HUES6 (cell line): ENCODE data around the gene ASH1L.
"Not testable (repeated sequence)": the region's sequence is repeated elsewhere in the genome, so short reads cannot be mapped to it uniquely, and the experiment has no call there.

Experiments used
- H3K27ac ChIP-seq: 2 replicates; pipeline ENCODE4 v1.7.0; 2013; ENCODE audit warnings: low read depth, mild to moderate bottlenecking, low read length, inconsistent platforms
- H3K27me3 ChIP-seq: 2 replicates; pipeline ENCODE4 v1.6.1; 2013; ENCODE audit warnings: low read length; ENCODE audit not compliant: control insufficient read depth, insufficient read depth
- H3K36me3 ChIP-seq: 2 replicates; pipeline ENCODE4 v1.6.1; 2013; ENCODE audit warnings: low read length; ENCODE audit not compliant: control insufficient read depth, insufficient read depth
- H3K4me1 ChIP-seq: 2 replicates; pipeline ENCODE4 v1.6.1; 2013; ENCODE audit warnings: low read length; ENCODE audit not compliant: control insufficient read depth, insufficient read depth
- H3K4me3 ChIP-seq: 2 replicates; pipeline ENCODE4 v1.5.1; 2013; ENCODE audit warnings: low read depth, low read length
- H3K9ac ChIP-seq: one replicate; pipeline ENCODE4 v1.6.1; 2013; ENCODE audit warnings: mild to moderate bottlenecking, low read length
- H3K9me3 ChIP-seq: 2 replicates; pipeline ENCODE4 v1.6.1; 2013; ENCODE audit warnings: low read depth, low read length; ENCODE audit not compliant: control insufficient read depth, insufficient read depth

ASH1L gene

GRCh38 chr1:155437405-155437804 is 125.2 kb downstream of the ASH1L start:
- peaks cover 19% of the 10 kb centered on the region for H3K36me3 ChIP-seq
- no peak overlapping the region for H3K4me3 ChIP-seq
- no peak overlapping the region for H3K9ac ChIP-seq
- H3K27me3 ChIP-seq, result no peaks in the 10 kb centered on the region
- peaks cover 4% of the 10 kb centered on the region for H3K4me1 ChIP-seq
- H3K27ac ChIP-seq, result no peak overlapping the region
- H3K9me3 ChIP-seq, result no peaks in the 10 kb centered on the region

- H3K9me3 ChIP-seq, result peaks cover 15% of the 10 kb centered on the region
- H3K4me1 ChIP-seq, H3K27ac ChIP-seq, H3K9ac ChIP-seq, H3K27me3 ChIP-seq, H3K4me3 ChIP-seq: not testable (repeated sequence)
- H3K36me3 ChIP-seq, result peaks cover 37% of the 10 kb centered on the region
Observed at GRCh38 chr1:155433831-155434389, 128.7 kb downstream of the ASH1L start.

- H3K9ac ChIP-seq, H3K4me1 ChIP-seq, H3K27me3 ChIP-seq, H3K27ac ChIP-seq, H3K4me3 ChIP-seq: not testable (repeated sequence)
- H3K36me3 ChIP-seq, result peaks cover 31% of the 10 kb centered on the region
- peaks cover 17% of the 10 kb centered on the region for H3K9me3 ChIP-seq
Observed at GRCh38 chr1:155433128-155433830, 129.3 kb downstream of the ASH1L start.

GRCh38 chr1:155424091-155424490 is 138.5 kb downstream of the ASH1L start:
- no peak overlapping the region for H3K4me3 ChIP-seq
- H3K9ac ChIP-seq, result no peak overlapping the region
- H3K4me1 ChIP-seq, result no peaks in the 10 kb centered on the region
- H3K36me3 ChIP-seq, result peaks cover 5% of the 10 kb centered on the region; the same call in 1 of the 2 replicates
- no peak overlapping the region for H3K27ac ChIP-seq
- no peaks in the 10 kb centered on the region for H3K27me3 ChIP-seq
- H3K9me3 ChIP-seq, result 0 out of 2 replicates have a peak, but pooled peaks cover 3% of the 10 kb centered on the region

- H3K4me1 ChIP-seq, result no peaks in the 10 kb centered on the region
- no peaks in the 10 kb centered on the region for H3K9me3 ChIP-seq
- peaks cover 3% of the 10 kb centered on the region; the same call in 1 of the 2 replicates for H3K36me3 ChIP-seq
- no peaks in the 10 kb centered on the region for H3K27me3 ChIP-seq
- H3K27ac ChIP-seq, result no peak overlapping the region
- H3K4me3 ChIP-seq, result no peak overlapping the region
- H3K9ac ChIP-seq, result no peak overlapping the region
Observed at GRCh38 chr1:155420788-155421187, 141.8 kb downstream of the ASH1L start.

GRCh38 chr1:155411840-155412239 is 150.8 kb downstream of the ASH1L start:
- not testable (repeated sequence) for H3K4me3 ChIP-seq, H3K9ac ChIP-seq, H3K27ac ChIP-seq, H3K9me3 ChIP-seq, H3K27me3 ChIP-seq, H3K4me1 ChIP-seq
- peaks cover 21% of the 10 kb centered on the region for H3K36me3 ChIP-seq

GRCh38 chr1:155410931-155411330 is 151.7 kb downstream of the ASH1L start:
- Histone ChIP-seq H3K9ac (no peak overlapping the region), H3K9me3 (no peaks in the 10 kb centered on the region), H3K4me1 (no peaks in the 10 kb centered on the region), H3K27ac (no peak overlapping the region), H3K36me3 (peaks cover 21% of the 10 kb centered on the region), H3K4me3 (no peak overlapping the region), H3K27me3 (no peaks in the 10 kb centered on the region)

- no peaks in the 10 kb centered on the region for H3K9me3 ChIP-seq
- peaks cover 30% of the 10 kb centered on the region for H3K36me3 ChIP-seq
- H3K4me1 ChIP-seq, result no peaks in the 10 kb centered on the region
Observed at GRCh38 chr1:155396874-155397476, 165.6 kb downstream of the ASH1L start.

GRCh38 chr1:155392898-155393411 is 169.6 kb downstream of the ASH1L start:
- H3K27me3 ChIP-seq, result no peaks in the 10 kb centered on the region
- H3K9ac ChIP-seq, result no peak overlapping the region
- H3K27ac ChIP-seq, result no peak overlapping the region
- peaks cover 34% of the 10 kb centered on the region for H3K36me3 ChIP-seq
- H3K9me3 ChIP-seq, result no peaks in the 10 kb centered on the region
- H3K4me1 ChIP-seq, result no peaks in the 10 kb centered on the region
- H3K4me3 ChIP-seq, result no peak overlapping the region

More at GRCh38 chr1:155396874-155397476, 165.6 kb downstream of the ASH1L start:
- H3K27ac ChIP-seq, result no peak overlapping the region
- H3K27me3 ChIP-seq, result no peaks in the 10 kb centered on the region
- no peak overlapping the region for H3K4me3 ChIP-seq
- H3K9ac ChIP-seq, result no peak overlapping the region

- no peak overlapping the region for H3K27ac ChIP-seq
- no peaks in the 10 kb centered on the region for H3K27me3 ChIP-seq
- H3K36me3 ChIP-seq, result peaks cover 40% of the 10 kb centered on the region
- no peaks in the 10 kb centered on the region for H3K4me1 ChIP-seq
- H3K9ac ChIP-seq, result no peak overlapping the region
- no peak overlapping the region for H3K4me3 ChIP-seq
- no peaks in the 10 kb centered on the region; the same call in 1 of the 2 replicates for H3K9me3 ChIP-seq
Observed at GRCh38 chr1:155389826-155390225, 172.8 kb downstream of the ASH1L start.

GRCh38 chr1:155385836-155386235 is 176.8 kb downstream of the ASH1L start:
- H3K4me1 ChIP-seq, H3K9me3 ChIP-seq, H3K27me3 ChIP-seq, H3K9ac ChIP-seq, H3K4me3 ChIP-seq, H3K27ac ChIP-seq: not testable (repeated sequence)
- peaks cover 19% of the 10 kb centered on the region for H3K36me3 ChIP-seq
